HL-60/S4 treated with retinoic acid at 250 ng/mL for 4 days and 3 days (cell line): ENCODE data around the gene MTIF3.

Experiments
- in situ Hi-C: fragments of 300-500 bp; cut with MboI; formaldehyde crosslinking; loops from 2 replicates; pipeline ENCODE4 v1.7.0; 2022; ENCODE audit warnings: low sequenced_read_pairs

Gene MTIF3, protein sequence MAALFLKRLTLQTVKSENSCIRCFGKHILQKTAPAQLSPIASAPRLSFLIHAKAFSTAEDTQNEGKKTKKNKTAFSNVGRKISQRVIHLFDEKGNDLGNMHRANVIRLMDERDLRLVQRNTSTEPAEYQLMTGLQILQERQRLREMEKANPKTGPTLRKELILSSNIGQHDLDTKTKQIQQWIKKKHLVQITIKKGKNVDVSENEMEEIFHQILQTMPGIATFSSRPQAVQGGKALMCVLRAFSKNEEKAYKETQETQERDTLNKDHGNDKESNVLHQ

DNA sequence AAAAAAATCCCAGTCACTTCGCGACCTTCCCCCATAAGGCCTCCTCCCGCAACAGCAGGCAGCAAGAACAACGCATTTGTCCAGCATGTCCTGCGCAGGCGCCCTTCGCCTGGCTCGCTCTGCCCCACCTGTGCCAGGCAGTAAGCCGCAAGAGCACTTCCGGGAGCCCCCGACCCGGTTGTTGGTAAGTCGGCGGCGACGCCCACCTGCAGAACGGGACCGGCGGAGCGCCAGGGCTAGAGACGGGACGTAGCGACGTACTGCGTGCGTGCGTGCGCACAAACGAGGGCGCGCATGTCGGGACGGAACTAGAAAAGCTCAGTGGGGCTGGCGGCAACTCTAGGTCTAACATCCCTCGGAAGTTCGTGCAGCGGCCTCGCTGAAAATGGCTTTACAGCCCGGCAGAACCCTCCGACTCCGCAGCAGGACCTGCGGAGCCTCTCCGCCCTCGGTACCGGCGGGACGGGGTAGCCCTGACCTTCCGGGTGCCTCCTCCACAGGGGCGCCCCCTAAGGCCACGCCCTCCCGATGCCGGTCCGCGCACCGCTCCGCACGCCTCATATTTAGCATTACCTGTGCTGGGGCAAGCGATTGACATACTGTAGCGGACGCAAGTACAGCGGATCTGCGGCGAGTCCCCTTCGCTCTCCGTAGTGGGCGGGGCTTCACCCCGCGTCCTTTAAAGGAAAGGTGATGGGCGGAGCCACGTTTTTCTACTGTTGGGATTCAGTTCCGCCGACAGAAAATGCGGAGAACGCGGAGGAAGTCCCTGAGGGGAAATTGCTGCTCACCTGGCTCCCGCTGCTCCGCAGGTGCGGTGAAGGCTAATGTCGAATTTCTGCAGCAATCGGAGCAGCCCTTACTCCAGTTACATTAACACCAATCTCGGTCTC is at the start of gene MTIF3:
TSS of gene MTIF3 (minus strand) at position 629 of the 893 bp plus-strand sequence. CDS start 10,116 bp downstream, outside the sequence.
- in situ Hi-C loops = no loop called here

DNA sequence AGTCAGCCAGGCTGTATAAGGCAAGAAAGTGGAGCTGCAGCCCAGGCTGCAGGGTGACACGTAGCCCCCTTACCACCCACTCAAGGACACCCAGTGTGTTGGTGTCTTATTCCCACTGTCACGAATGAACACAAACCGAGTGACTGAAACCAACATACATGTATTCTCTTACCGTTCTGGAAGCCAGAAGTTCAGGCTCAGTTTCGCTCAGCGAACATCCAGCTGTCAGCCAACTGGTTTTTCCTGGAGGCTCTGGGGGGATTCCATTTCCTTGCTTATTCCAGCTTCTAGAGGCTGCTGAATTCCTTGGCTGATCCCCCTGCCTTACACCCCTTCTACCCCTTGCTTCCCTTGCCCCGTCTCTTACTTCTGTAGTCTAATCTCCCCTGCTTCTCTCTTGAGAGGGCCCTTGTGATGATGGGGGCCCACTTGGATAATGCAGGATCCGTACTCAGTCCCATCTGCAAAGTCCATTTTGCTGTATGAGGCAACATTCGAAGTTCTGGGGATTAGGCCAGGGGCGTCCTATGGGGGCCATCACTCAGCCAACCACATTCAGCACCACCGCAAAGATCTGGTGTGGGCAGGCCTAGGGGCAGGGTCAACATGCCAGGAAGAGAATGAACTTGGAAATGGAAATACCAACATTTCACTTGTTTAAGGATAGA is 47.3 kb upstream of the MTIF3 start:
- in situ Hi-C loops = no loop called here

DNA sequence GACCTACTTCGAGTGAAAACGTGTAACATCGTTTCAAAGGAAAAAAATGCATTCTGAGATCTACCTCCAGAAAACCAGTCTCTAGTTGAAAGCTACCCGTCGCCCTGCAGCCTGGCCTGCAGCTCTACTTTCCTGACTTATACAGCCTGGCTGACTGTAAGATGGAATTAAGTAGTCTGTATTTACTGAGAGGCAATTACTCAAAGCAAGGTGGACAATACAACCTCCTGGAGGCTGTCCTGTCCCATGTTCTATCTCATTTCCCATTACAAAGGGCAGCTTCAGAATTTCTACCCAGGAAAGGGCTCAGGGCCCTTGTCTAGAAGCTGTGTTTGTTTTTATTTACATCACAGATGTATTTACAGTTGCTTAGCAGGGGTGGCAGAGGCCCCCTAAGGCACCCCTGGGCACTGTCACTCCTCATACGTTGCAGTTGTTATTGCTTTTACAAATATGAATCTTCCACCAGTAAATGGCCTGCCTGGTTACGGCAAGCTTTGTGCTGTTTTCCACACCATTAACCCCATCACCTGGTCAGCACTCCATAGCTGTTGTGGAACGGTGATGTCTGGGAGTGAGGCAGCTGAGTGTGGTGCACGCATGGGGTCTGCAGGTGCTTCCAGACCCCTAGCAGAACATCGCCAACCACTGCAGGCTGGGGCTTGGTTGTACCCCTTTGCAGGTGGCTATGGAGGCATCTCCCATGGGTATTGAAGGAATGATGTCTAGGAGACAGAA is 46.3 kb upstream of the MTIF3 start:
- in situ Hi-C loops = no loop called here

DNA sequence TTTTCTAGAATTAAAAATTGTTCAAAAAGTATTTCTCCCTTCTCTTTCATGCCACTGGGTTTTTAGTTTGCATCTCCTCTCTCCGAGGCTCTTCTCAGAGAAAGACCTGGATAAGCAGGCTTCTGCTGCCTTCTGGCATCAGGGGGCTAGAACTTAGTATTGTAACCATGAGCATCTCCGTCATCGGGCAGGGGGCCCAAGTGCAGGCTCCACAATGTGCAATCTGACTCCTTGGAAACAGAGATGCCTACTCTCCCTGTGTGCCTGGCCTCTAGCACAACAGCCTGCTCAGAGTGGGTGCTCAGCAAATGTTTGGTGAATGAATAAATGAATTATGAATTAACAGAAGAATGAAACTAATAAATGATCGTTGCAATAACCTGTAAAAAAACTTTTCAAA is 45.6 kb upstream of the MTIF3 start:
- in situ Hi-C loops = no loop called here

DNA sequence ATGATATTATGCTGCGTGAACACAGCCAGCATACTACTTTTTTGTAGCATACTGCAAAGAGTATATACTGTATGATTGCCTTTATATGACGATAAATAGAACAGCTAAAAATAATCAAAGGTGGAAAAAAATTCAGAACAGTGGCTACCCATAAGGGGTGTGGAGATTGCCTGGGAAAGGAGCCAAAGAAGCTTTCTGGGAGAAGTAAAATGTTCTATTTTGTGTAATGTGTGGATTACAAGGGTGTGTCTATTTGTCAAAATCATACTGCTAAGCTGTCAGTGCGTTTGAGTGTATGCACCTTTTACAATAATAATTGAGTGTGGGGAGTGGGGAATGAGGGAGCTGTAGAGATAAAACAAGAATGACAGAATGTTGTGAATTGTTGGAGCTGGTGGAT is 45.2 kb upstream of the MTIF3 start:
- in situ Hi-C loops = no loop called here

DNA sequence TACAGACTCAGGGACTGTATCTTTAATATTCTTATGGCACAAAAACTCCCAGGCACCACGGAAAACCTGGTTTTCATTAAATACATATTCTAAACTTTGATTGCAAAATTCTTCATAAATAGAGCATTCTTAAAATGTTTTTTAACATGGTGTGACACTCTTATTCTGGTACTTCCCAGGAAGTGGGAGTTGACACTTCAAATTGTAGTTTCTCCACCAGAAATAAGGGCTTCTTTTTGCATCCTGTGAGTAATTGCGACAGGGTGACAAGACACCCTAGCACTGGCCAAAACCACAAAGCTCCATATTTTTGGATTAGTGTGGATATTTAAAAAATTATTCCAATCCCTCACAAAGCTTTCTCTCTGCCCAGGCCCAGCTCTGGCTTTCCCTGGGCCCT is 43.6 kb upstream of the MTIF3 start:
- in situ Hi-C loops = no loop called here

DNA sequence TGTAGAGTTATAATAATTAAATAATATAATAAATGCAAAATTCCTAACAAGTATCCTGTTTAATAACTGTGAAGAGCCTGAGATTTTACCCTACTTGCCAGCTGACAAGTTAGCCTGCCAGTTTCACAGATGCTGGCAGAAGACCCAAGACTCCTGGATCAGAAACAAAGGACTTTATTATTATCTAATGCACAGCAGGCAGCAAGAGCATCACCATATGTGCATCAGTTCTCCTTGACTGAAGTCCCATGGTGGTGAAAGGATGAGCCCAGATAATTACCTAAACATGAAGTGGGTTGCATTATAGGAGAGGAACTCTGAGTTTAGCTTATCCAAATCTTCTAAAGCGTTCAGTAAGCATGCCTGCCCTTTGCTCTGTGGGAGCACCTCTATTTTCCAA is 39.1 kb upstream of the MTIF3 start:
- in situ Hi-C loops = no loop called here

DNA sequence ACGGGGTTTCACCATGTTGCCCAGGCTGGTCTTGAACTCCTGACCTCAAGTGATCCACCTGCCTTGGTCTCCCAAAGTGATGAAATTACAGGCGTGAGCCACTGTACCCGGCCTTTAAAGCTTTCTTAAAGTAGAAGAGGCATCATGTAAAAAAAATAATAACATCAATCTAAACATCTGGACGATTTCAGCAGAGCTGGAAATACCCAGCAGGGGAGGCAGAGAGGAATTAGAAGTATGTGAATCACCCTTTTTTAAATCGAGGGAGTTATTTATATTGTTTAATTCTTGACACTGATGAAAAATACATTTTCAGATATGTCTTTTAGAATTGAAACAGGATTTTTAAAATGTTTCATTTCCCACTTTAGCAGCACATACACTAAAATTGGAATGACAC is 37.4 kb upstream of the MTIF3 start:
- in situ Hi-C loops = no loop called here

DNA sequence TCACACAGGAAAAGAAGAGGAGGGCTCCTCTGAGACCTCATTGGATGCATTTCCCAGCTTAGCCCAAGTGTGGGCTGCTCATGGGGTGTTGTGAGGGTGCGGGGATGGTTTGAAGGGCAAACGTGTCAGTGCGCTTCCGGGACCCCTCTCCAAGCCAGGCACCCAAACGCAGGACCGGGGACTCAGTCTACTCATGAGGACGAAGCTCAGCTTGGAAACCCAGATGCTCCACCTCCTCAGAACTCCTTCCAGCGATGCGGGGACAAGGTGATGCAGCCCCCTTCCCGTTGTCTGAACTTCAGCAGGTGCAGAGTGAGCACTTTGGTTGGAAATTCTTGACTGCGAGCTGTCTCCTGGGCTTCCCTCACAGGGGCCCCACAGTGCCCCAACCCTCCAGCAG is 33.1 kb upstream of the MTIF3 start:
- in situ Hi-C loops = no loop called here

DNA sequence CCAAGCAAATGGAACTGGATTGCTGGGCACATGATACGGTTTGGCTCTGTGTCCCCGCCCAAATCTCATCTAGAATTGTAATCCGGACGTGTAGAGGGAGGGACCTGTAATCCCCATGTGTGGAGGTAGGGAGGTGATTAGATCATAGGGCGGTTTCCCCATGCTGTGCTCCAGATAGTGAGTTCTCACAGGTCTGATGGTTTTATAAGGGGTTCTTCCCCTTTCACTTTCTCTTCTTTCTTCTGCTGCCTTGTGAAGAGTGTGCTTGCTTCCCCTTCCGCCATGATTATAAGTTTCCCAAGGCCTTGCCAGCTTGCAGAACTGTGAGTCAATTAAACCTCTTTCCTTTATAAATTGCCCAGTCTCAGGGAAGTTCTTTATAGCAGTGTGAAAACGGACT is 32.6 kb upstream of the MTIF3 start:
- in situ Hi-C loops = no loop called here

DNA sequence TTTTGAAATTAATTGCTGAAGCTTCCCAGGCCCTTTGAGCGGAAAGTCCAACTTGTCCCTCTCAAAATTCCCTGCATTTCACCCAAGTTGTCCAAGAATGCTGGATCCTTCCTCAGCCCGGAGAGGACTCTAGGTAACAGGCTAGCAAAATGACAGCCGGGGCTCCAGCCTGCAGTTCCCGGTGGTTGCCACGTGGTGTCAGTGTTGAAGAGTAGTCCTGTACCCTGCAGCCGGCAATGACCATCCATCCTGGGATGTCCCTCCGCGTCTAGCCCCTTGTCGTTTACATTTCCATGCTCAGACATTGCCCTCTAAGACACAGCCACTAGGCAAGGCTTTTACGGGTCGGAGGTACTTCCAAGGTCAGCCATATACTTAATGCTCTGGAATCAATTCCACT is 31.4 kb upstream of the MTIF3 start:
- in situ Hi-C loops = no loop called here

DNA sequence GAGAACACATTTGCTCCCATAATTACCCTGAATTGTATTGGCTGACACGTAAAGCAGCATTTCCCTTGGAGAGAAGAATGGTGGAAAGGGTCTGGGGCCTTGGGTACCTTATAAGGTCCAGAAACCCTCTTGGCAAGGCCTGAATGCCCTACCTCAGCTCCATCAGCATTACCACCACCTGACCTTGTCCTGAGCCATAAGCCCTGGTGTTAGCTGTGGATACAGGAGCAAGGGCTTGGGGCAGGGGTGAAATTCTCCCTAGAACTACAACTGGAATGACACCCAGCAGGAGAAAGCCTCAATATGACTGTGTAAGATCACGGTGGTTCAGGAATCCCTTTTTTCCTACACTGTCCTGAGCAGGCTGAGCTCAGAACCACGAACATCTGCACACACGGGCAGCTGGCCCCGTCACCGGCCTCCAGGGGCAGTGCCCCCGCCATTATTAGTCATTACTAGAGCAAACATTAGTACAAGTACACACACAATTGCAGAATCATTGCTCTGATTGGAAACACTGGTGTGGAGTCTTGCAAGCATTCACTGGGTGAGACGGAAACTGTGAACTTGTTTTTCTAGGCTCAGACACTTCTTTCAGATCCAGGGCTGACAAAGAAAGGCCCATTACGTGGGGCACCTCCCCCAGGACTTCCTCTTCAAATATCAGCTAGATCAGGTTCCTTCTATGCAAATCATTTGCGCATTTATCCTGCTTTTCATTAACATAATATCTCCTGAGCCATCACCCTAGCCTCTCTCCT is 26.8 kb upstream of the MTIF3 start:
- in situ Hi-C loops = no loop called here

DNA sequence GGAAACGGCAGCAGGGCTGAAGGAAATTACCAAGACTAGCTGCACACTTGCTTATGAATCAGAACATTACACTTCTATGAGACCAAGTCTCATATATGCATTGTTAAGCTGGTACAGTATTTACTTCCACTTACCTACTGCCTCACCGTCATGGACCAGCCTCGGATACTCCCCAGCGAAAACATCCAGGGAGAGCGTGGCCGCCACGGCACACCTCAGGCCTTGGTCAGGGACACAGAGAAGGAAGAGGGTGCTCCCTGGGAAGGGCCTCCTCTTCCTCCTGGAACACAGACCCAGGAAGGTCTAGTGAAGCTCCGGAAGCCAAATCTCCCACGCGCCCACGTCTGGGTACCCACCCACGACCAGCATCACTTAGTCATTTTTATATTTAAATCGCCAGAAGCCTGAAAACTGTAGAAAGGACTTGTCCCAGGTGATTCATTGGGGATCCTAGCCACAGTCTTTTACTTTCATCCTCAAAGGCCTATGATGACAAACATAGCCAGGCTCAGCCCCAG is 24.4 kb upstream of the MTIF3 start:
- in situ Hi-C loops = no loop called here

DNA sequence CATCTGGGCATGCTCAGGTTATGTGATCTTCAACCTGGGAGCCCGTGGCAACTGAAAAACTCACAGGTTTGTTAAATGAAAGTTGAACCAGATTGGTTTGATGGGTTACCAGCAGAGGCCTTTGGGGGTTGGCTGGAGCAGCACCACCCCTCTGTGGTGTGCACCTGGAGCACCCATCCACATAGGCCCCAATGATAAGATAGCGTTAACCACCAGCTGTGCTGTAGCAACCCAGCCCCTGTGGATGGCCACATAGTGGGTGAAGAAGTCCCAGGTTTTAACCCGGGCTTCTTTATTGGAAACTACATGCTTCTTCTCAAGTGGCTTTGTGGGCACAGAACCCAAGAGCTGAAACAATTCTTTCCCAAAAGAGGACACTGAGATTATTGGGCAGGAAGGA is 22.6 kb upstream of the MTIF3 start:
- in situ Hi-C loops = no loop called here

DNA sequence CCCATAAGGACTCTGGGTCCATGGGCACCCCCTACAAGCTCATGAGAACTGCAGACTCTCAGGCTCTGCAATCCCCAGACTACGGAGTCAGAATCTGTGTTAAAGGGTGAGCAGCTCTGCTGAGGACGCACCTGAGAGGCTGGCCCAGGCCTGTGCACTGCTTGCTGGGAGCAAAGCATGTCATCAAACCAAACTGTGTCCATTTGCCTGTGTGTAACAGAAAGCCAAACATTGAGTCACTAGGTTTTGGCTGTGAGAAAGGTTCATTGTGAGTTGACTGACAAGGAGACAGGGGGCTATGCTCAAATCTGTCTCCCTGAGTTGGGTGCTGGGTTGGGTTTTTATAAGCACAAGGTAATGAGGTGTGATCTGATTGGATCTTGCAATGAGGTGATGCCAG is 22.1 kb upstream of the MTIF3 start:
- in situ Hi-C loops = no loop called here

DNA sequence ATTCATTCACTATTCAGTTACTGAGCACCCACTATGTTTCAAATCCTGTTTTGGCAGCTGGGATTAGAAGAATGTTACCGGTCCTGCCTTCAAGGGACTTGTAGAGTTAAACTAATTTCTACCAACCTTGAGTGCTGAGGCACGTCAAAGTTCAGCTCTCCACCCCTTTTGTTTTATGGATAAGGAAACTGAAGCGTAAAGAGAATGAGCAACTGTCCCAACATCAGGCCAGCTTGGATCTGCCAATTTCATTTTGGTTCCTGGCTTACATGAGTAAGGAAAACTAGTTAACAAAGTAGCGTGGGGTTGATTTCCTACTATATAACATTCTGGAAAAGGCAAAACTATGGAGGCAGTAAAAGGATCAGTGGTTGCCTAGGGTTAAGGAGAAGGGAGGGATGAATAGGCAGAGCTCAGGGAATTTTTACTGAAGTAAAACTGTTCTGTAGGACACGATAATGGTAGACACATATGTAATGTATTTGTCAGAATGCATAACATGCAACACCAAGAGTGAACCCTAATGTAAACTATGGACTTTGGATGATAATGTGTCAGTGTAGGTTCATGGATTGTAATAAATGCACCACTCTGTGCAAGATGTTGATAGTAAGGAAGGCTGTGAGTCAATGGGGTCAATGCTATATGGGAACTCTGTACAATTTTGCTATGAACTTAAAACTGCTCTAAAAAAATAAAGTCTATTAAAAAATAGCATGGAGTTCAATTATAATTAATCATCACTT is 19.9 kb upstream of the MTIF3 start:
- in situ Hi-C loops = no loop called here

DNA sequence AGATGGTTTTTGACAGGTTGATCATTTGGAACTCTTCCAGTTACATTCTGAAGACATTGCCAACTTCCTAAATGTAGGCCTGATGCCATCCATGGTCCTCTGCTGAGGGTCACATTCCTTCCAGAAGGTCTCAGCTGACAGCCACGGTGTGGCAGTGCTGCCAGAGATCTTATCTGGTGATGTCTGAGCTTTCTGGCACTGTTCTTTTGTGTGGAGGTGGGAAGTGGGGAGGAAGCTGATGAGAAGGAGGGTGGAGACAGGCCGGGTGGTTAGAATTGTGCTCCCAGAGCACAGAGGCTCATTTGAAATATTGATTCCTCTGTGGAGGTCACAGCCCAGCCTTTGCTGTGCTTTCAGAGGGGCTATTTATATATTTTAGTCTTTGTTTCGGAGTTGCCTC is 16.1 kb upstream of the MTIF3 start:
- in situ Hi-C loops = no loop called here

DNA sequence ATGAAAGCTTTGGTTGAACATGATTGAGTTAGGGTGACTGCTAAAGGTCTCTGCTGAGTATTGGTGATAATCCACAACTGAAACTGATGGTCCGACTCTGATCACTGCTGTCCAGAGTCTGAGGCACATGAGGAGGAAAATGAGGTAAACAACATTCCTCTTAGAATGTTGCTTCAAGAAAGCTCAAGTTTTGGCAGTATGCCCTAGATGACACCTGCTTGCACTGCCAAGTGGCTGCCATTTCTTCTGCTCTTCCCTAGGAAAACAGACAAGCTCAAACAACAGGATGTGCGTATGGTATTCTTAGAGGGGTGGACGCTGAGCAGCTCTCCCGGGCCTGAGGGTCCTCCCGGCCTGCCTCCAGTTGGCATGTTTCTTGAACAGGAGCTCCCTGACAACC is 15.2 kb upstream of the MTIF3 start:
- in situ Hi-C loops = no loop called here

DNA sequence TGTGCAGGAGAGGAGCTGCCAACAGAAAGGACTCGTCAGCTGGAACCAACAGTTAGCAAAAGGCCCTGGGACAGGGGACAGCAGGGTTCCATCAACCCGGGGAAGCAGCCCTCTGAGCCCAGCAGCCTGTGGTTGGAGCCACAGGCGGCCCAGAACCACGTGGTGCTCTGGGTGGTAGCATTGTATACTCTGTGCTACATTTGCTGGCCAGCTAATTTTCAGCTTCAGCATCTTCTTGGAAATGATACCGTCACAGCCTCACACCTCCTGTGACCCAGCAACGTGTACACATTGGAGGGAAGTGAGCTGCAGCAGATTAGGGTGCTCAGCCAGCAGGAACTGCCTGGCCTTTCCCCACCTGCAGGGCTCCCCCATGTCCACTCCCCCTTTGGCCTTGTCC is 13.1 kb upstream of the MTIF3 start:
- in situ Hi-C loops = no loop called here
